AG09319 (cell line): ENCODE results near the gene NIBAN1.

Experiments
- DNase-seq: peaks from one replicate; pipeline ENCODE4 v3.0.0-alpha.2; 2010; ENCODE audit warnings: low read depth; ENCODE audit errors: extremely low read depth
- TF ChIP-seq, protein P1 (sequence below): IDR thresholded peaks from 2 replicates; pipeline ENCODE4 v1.5.1; 2011; ENCODE audit warnings: low read depth, mild to moderate bottlenecking, inconsistent platforms, low read length, moderate library complexity

Gene NIBAN1, protein sequence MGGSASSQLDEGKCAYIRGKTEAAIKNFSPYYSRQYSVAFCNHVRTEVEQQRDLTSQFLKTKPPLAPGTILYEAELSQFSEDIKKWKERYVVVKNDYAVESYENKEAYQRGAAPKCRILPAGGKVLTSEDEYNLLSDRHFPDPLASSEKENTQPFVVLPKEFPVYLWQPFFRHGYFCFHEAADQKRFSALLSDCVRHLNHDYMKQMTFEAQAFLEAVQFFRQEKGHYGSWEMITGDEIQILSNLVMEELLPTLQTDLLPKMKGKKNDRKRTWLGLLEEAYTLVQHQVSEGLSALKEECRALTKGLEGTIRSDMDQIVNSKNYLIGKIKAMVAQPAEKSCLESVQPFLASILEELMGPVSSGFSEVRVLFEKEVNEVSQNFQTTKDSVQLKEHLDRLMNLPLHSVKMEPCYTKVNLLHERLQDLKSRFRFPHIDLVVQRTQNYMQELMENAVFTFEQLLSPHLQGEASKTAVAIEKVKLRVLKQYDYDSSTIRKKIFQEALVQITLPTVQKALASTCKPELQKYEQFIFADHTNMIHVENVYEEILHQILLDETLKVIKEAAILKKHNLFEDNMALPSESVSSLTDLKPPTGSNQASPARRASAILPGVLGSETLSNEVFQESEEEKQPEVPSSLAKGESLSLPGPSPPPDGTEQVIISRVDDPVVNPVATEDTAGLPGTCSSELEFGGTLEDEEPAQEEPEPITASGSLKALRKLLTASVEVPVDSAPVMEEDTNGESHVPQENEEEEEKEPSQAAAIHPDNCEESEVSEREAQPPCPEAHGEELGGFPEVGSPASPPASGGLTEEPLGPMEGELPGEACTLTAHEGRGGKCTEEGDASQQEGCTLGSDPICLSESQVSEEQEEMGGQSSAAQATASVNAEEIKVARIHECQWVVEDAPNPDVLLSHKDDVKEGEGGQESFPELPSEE

DNA sequence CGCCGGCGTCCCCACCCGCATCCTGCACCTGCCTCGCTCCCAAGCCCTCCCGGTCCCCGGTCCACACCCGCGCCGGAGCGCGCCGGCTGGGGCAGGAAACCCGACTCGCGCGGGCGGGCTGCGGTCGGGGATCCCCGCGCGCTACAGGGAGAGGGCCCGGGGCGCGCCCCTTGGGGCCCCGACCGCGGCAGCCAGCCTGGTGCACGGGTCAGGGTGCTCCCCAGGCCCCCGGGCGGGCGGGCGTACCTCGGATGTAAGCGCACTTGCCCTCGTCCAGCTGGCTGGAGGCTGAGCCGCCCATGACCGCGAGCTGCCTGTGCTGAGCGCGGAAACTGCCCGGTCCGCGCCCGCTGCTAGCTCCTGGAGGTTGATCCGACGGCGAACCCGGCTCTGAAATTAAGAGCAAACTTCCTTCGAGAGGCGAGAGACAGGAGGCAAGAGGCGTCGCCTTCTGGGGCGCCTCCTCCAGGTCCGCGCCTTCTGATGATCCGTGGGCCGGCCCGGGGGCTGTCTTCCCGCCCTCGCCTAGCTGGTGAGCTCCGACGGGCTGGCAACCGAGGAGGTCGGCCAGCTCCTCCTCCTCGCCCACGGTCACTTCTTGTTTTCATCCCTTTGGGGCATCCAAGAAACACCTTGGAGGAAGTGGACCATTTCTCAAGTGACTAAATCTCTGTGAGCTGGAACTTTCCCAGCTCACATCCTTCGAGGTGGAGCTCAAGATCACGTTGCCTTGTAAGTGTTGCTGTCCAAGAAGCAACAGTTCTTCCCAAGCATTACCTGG lies at the start of gene NIBAN1:
Gene NIBAN1, minus strand, starts transcription at position 453 of the 781 bp plus-strand sequence. Its CDS starts 152 bp downstream, at position 301.
- TF ChIP-seq, protein P1, sequence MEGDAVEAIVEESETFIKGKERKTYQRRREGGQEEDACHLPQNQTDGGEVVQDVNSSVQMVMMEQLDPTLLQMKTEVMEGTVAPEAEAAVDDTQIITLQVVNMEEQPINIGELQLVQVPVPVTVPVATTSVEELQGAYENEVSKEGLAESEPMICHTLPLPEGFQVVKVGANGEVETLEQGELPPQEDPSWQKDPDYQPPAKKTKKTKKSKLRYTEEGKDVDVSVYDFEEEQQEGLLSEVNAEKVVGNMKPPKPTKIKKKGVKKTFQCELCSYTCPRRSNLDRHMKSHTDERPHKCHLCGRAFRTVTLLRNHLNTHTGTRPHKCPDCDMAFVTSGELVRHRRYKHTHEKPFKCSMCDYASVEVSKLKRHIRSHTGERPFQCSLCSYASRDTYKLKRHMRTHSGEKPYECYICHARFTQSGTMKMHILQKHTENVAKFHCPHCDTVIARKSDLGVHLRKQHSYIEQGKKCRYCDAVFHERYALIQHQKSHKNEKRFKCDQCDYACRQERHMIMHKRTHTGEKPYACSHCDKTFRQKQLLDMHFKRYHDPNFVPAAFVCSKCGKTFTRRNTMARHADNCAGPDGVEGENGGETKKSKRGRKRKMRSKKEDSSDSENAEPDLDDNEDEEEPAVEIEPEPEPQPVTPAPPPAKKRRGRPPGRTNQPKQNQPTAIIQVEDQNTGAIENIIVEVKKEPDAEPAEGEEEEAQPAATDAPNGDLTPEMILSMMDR: no peak
- no peak for DNase-seq

DNA sequence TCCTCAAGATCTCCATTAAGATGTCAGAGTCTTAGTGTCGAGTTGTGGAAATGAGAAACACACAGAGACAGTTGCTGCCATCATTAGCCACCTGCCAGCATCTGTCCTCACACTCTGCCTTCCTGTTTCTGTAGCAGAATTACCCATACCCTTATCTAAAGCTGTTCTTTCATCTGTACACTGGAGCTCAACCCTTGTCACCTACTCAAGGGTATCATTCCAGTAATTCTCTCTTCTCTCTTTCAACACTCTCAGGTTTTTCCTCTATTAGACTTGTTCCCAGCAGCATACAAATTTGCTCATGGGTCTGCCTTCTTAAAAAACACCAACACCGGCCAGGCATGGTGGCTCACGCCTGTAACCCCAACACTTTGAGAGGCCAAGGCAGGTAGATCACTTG lies 43.7 kb upstream of the NIBAN1 start:
- TF ChIP-seq, protein P1: no peak
- DNase-seq: no peak

DNA sequence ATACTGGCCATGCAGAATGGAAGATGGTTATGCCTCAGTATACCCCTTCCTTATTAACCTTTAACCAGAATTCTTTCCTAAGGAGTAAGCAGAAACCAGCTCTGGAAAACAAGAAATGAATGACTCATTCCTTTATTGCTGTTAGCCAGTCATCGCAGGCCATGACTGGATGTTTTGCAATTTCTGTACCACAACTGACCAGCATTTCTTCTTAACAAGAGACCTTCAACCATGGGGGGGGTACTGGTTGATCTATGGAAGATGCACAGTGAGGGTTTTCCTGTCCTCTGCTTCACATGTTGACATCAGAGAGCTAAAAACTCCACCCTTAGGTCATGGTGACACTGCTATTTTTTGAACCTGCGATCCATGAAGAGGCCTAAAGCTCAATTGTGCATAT lies 43.0 kb upstream of the NIBAN1 start:
- peak; percentile 53 for DNase-seq
- TF ChIP-seq, protein P1: no peak

DNA sequence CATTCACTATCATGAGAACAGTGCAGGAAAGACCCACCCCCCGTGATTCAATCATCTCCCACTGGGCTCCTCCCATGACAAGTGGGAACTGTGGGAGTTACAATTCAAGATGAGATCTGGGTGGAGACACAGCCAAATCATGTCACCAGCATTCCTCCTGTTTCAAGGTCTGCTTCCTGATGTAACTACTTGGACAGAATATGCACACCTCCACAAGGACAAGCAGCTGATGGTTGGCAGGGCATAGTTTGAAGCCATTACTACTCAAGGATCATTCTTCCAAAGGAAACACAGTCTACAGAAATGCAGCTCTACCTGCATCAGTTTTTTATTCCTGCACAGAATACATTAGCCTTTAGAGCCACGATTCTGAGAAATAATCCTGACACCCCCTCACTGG lies 42.6 kb upstream of the NIBAN1 start:
- TF ChIP-seq, protein P1: no peak
- DNase-seq: no peak

DNA sequence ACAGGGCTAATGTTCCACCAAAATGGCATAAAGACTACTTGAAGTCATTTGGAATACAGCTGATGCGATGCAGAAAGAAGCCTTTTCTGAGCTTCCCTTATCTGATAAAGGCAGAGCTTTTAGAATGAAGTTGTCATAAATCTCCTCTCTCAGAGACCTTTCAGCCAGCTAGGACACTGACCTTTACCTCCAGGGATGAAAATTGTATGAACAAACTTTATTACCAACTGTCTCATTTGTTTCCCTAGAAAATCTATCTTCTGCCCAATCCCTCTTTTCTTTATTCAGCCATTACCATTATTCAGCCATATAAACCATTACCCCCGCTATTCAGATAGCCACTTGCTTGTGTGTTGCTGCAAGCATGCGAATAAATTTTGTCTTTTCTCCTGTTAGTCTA lies 41.3 kb upstream of the NIBAN1 start:
- DNase-seq: no peak
- TF ChIP-seq, protein P1: no peak

DNA sequence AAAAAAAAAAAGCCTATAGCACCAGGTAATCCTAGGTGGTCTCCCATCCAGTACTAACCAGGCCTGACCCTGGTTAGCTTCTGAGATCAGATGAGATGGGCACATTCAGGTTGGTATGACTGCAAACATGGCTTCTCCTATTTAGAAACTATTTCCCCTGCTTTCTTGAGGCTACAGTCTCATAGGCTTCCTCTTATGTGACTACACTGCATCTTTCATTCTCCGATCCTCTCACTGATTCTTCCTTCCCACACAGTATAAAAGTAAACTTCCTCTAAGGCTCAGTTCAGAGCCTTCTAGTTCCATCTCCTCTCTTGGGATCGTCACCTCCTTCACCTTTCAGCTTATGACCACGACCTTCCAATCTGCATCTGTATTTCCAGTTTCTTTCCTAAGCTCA lies 40.6 kb upstream of the NIBAN1 start:
- no peak for DNase-seq
- TF ChIP-seq, protein P1: no peak
